IMR-90 (cell line): Measurements from ENCODE around the gene MMRN1. TPM values are rescaled to one million over a fixed set of nuclear protein-coding genes. Genes with fewer than 3 reads are reported as not detected.

Source experiments
- ATAC-seq: fragments of 200-7000 bp; cut with Tn5 transposase; 2 replicates; pipeline ENCODE4 v1.9.1; 2020; ENCODE audit warnings: low read depth, mild to moderate bottlenecking, moderate library complexity
- BruUV-seq: library from RNA; stranded (reverse); fragments of 400-500 nt; replicated peaks from 2 replicates; lab custom pipeline; 2021; lab: Mats Ljungman, UMichigan
- CTCF ChIA-PET: fragments of 300-600 bp; formaldehyde crosslinking; extraction: SDS; loops from one replicate; lab custom pipeline; 2021; ENCODE audit warnings: antibody characterized with exemption; lab: Yijun Ruan, JAX
- POLR2A ChIA-PET: fragments of 300-600 bp; sonication (Branson Sonifier 250); formaldehyde crosslinking; loops from one replicate; lab custom pipeline; 2022; ENCODE audit warnings: antibody characterized with exemption; ENCODE audit not compliant: unreplicated experiment; lab: Charles Lee
- DNase-seq: peaks from one replicate; pipeline ENCODE4 v3.0.0; 2013
- H2AFZ ChIP-seq: replicated peaks from 2 replicates; pipeline ENCODE3; 2013; ENCODE audit warnings: low read length, mild to moderate bottlenecking; ENCODE audit not compliant: poor library complexity
- H2AK5ac ChIP-seq: 2 replicates; pipeline ENCODE4 v1.6.1; 2013; ENCODE audit warnings: low read depth, low read length, inconsistent platforms
- H2AK9ac ChIP-seq: replicated peaks from 2 replicates; pipeline ENCODE3; 2013; ENCODE audit warnings: mild to moderate bottlenecking, low read depth, low read length, moderate library complexity; ENCODE audit not compliant: poor library complexity
- H2BK120ac ChIP-seq: 2 replicates; pipeline ENCODE4 v1.6.1; 2013; ENCODE audit warnings: low read depth, low read length, inconsistent platforms
- H2BK15ac ChIP-seq: 3 replicates; pipeline ENCODE4 v1.6.1; 2013; ENCODE audit warnings: low read depth, low read length, inconsistent platforms
- H2BK20ac ChIP-seq: 2 replicates; pipeline ENCODE4 v1.6.1; 2013; ENCODE audit warnings: low read depth, mild to moderate bottlenecking, inconsistent platforms, low read length, moderate library complexity
- H2BK5ac ChIP-seq: 2 replicates; pipeline ENCODE4 v1.6.1; 2013; ENCODE audit warnings: mild to moderate bottlenecking, low read depth, low read length, inconsistent platforms; ENCODE audit not compliant: poor library complexity, severe bottlenecking
- H3K14ac ChIP-seq: replicated peaks from 2 replicates; pipeline ENCODE4 v1.6.1; 2013; ENCODE audit warnings: low read depth, low read length, inconsistent platforms
- H3K18ac ChIP-seq: 2 replicates; pipeline ENCODE4 v1.6.1; 2013; ENCODE audit warnings: low read depth, low read length, control low read depth
- H3K23ac ChIP-seq: 2 replicates; pipeline ENCODE4 v1.6.1; 2013; ENCODE audit warnings: low read depth, low read length, inconsistent platforms
- H3K27ac ChIP-seq: 2 replicates; pipeline ENCODE4 v1.5.1; 2013; ENCODE audit warnings: mild to moderate bottlenecking, control low read depth, low read length; ENCODE audit not compliant: insufficient read depth
- H3K27me3 ChIP-seq: 2 replicates; pipeline ENCODE4 v1.6.1; 2013; ENCODE audit warnings: low read length; ENCODE audit not compliant: control insufficient read depth, insufficient read depth
- H3K36me3 ChIP-seq: 2 replicates; pipeline ENCODE4 v1.6.1; 2013; ENCODE audit warnings: low read length, mixed read lengths; ENCODE audit not compliant: control insufficient read depth, insufficient read depth
- H3K4ac ChIP-seq: 2 replicates; pipeline ENCODE4 v1.6.1; 2013; ENCODE audit warnings: low read depth, low read length, inconsistent platforms
- H3K4me1 ChIP-seq: 2 replicates; pipeline ENCODE4 v1.6.1; 2013; ENCODE audit warnings: low read length, mixed read lengths; ENCODE audit not compliant: control insufficient read depth, insufficient read depth
- H3K4me2 ChIP-seq: 2 replicates; pipeline ENCODE4 v1.6.1; 2013; ENCODE audit warnings: low read depth, mild to moderate bottlenecking, control low read depth, low read length, moderate library complexity
- H3K4me3 ChIP-seq: 2 replicates; pipeline ENCODE4 v1.5.1; 2013; ENCODE audit warnings: low read depth, mild to moderate bottlenecking, control low read depth, low read length, moderate library complexity; ENCODE audit not compliant: insufficient read depth
- H3K56ac ChIP-seq: 2 replicates; pipeline ENCODE4 v1.6.1; 2013; ENCODE audit warnings: low read length, inconsistent platforms; ENCODE audit not compliant: insufficient read depth; ENCODE audit errors: extremely low read depth
- H3K79me1 ChIP-seq, 2 experiments: 2 replicates each; pipeline ENCODE4 v1.6.1; 2013; ENCODE audit warnings: low read length in 2 of 2, inconsistent platforms in 1 of 2, low read depth in 1 of 2
- H3K9ac ChIP-seq: 2 replicates; pipeline ENCODE4 v1.6.1; 2013; ENCODE audit warnings: low read depth, low read length, control low read depth
- H3K9me1 ChIP-seq: 2 replicates; pipeline ENCODE4 v1.6.1; 2013; ENCODE audit warnings: low read length, inconsistent platforms; ENCODE audit not compliant: insufficient read depth
- H3K9me3 ChIP-seq: 2 replicates; pipeline ENCODE4 v1.6.1; 2013; ENCODE audit warnings: low read length; ENCODE audit not compliant: control insufficient read depth, insufficient read depth
- H4K20me1 ChIP-seq: 2 replicates; pipeline ENCODE4 v1.6.1; 2013; ENCODE audit warnings: low read length, inconsistent platforms; ENCODE audit not compliant: insufficient read depth
- H4K5ac ChIP-seq: 2 replicates; pipeline ENCODE4 v1.6.1; 2013; ENCODE audit warnings: mild to moderate bottlenecking, low read depth, low read length, control low read depth
- H4K8ac ChIP-seq, 2 experiments: 2 replicates each; pipeline ENCODE4 v1.6.1; 2013; ENCODE audit warnings: low read depth in 2 of 2, low read length in 2 of 2, control low read depth in 1 of 2, inconsistent platforms in 1 of 2
- H4K91ac ChIP-seq: 2 replicates; pipeline ENCODE4 v1.6.1; 2013; ENCODE audit warnings: low read depth, low read length, inconsistent platforms; ENCODE audit not compliant: insufficient read depth
- CEBPB ChIP-seq: IDR thresholded peaks from 2 replicates; pipeline ENCODE4 v1.6.1; 2012; ENCODE audit warnings: low read depth, low read length, improper control_type of control experiment
- FOS ChIP-seq: fragments of 150-350 bp; IDR thresholded peaks from 2 replicates; pipeline ENCODE4 v1.6.1; 2016; ENCODE audit warnings: low read depth, low read length
- MAFK ChIP-seq: IDR thresholded peaks from 2 replicates; pipeline ENCODE4 v1.6.1; 2012; ENCODE audit warnings: low read depth, low read length, improper control_type of control experiment
- MXI1 ChIP-seq: IDR thresholded peaks from 2 replicates; pipeline ENCODE4 v1.6.1; 2012; ENCODE audit warnings: low read depth, mild to moderate bottlenecking, low read length, moderate library complexity, borderline replicate concordance
- NFE2L2 ChIP-seq: fragments of 150-350 bp; IDR thresholded peaks from 2 replicates; pipeline ENCODE4 v1.6.1; 2016; ENCODE audit warnings: low read depth, mild to moderate bottlenecking, low read length
- POLR2A ChIP-seq: IDR thresholded peaks from 2 replicates; pipeline ENCODE4 v1.6.1; 2012; ENCODE audit warnings: mild to moderate bottlenecking, low read depth, low read length
- RCOR1 ChIP-seq: IDR thresholded peaks from 2 replicates; pipeline ENCODE4 v1.6.1; 2012; ENCODE audit warnings: mild to moderate bottlenecking, low read length, improper control_type of control experiment; ENCODE audit not compliant: insufficient replicate concordance
- SMC3 ChIP-seq: fragments of 150-350 bp; IDR thresholded peaks from 2 replicates; pipeline ENCODE4 v1.6.1; 2016; ENCODE audit warnings: low read depth, mild to moderate bottlenecking, antibody characterized with exemption, low read length, moderate library complexity
- WGBS, 2 experiments: methylation state at CpG; one replicate each; pipeline versions ENCODE4 v1.1.5 to v1.1.7; 2013; ENCODE audit warnings: missing lambda C conversion rate in 2 of 2; ENCODE audit not compliant: insufficient read length in 1 of 2; ENCODE audit errors: extremely low coverage in 2 of 2; 5-methylcytosine and 5-hydroxymethylcytosine counted together
- dilution Hi-C: fragments of 300-500 bp; cut with HindIII; formaldehyde crosslinking; loops from one replicate; pipeline ENCODE4 v1.14.3; 2018; ENCODE audit warnings: low sequenced_read_pairs; ENCODE audit not compliant: unreplicated experiment
- in situ Hi-C: fragments of 300-500 bp; cut with MboI; formaldehyde crosslinking; loops from 3 replicates; pipeline ENCODE4 v1.14.3; 2019; ENCODE audit warnings: low sequenced_read_pairs, inconsistent platforms, mixed read lengths
- intact Hi-C: fragments of 100-400 bp; cut with micrococcal nuclease; formaldehyde crosslinking; loops from 2 replicates; pipeline ENCODE4 v1.10.0; 2022
- polyA plus RNA-seq, 3 experiments: library from polyadenylated mRNA; depleted of rRNA; stranded (reverse); fragments of >200 nt; gene quantifications; 2 replicates each; pipeline ENCODE4 v1.2.3, GENCODE V29; 2012; ENCODE audit warnings: low replicate concordance in 1 of 3
- total RNA-seq: library from RNA; depleted of rRNA; stranded (reverse); fragments of >200 nt; gene quantifications from 2 replicates; pipeline ENCODE4 v1.2.3, GENCODE V29; 2012
- TF ChIP-seq, protein P1 (sequence below): fragments of 150-350 bp; IDR thresholded peaks from 2 replicates; pipeline ENCODE4 v1.6.1; 2016; ENCODE audit warnings: low read depth, mild to moderate bottlenecking, low read length, moderate library complexity, borderline replicate concordance
- TF ChIP-seq, protein P2 (sequence below): fragments of 150-350 bp; IDR thresholded peaks from 2 replicates; pipeline ENCODE4 v1.6.1; 2017; ENCODE audit warnings: mild to moderate bottlenecking, antibody characterized with exemption, low read length, low read depth

MMRN1 gene
- total and polyA plus RNA-seq, 2 of the 4 experiments (the other 2 are of a cell fraction) = not detected

DNA sequence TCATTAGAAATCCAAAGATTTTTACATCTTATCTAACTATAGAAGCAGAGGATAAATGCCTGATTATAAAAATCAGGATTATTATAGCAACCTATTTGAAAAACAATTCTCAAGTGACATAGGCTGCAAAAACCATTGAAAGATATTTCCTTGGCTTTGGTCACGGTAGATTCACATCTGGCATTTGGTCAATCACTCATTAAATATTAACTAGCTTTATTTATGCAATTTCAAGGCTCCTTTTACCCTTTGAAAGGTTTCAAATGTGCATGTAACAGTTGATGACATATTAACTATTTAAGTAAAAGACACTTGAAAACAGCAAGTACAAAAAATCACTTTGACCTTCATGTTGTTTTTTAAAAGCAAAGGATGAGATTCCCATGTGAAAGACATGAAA lies 98.1 kb downstream of the MMRN1 start:
- Histone ChIP-seq H4K8ac (no peak overlapping the region), H4K91ac (no peak overlapping the region), H2BK5ac (no peak overlapping the region), H3K27me3 (no peaks in the 10 kb centered on the region), H3K23ac (no peak overlapping the region), H4K5ac (no peak overlapping the region), H3K9ac (no peak overlapping the region), H3K4me3 (no peak overlapping the region), H3K4me1 (no peaks in the 10 kb centered on the region), H3K4me2 (no peak overlapping the region), H3K14ac (no peak overlapping the region), H3K4ac (no peak overlapping the region), H3K9me3 (no peaks in the 10 kb centered on the region), H3K36me3 (no peaks in the 10 kb centered on the region), H3K18ac (no peak overlapping the region), H2AK5ac (no peak overlapping the region), H3K56ac (no peak overlapping the region), H3K27ac (no peak overlapping the region), H3K79me1 (no peaks in the 10 kb centered on the region), H2AFZ (no peak overlapping the region), H2AK9ac (no peak overlapping the region), H4K20me1 (no peaks in the 10 kb centered on the region), H3K9me1 (no peaks in the 10 kb centered on the region), H2BK15ac (no peak overlapping the region), H2BK120ac (no peak overlapping the region), H2BK20ac (no peak overlapping the region)
- no peak for TF ChIP-seq FOS
- TF ChIP-seq, protein P1, sequence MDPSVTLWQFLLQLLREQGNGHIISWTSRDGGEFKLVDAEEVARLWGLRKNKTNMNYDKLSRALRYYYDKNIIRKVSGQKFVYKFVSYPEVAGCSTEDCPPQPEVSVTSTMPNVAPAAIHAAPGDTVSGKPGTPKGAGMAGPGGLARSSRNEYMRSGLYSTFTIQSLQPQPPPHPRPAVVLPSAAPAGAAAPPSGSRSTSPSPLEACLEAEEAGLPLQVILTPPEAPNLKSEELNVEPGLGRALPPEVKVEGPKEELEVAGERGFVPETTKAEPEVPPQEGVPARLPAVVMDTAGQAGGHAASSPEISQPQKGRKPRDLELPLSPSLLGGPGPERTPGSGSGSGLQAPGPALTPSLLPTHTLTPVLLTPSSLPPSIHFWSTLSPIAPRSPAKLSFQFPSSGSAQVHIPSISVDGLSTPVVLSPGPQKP = no peak
- no peak for TF ChIP-seq MAFK
- TF ChIP-seq POLR2A = no peak
- no peak for TF ChIP-seq MXI1
- TF ChIP-seq, protein P2, sequence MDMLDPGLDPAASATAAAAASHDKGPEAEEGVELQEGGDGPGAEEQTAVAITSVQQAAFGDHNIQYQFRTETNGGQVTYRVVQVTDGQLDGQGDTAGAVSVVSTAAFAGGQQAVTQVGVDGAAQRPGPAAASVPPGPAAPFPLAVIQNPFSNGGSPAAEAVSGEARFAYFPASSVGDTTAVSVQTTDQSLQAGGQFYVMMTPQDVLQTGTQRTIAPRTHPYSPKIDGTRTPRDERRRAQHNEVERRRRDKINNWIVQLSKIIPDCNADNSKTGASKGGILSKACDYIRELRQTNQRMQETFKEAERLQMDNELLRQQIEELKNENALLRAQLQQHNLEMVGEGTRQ = no peak
- TF ChIP-seq SMC3 = no peak
- TF ChIP-seq CEBPB = no peak
- TF ChIP-seq RCOR1 = no peak
- TF ChIP-seq NFE2L2 = no peak
- DNase-seq (no peak), ATAC-seq (no peak)
- intact Hi-C loops (no loop called here), dilution Hi-C loops (no loop called here), in situ Hi-C loops (no loop called here)
- POLR2A ChIA-PET = no interaction called here
- WGBS, 2 experiments = no CpG with 5 or more reads among the region's 1 CpG
- BruUV-seq = no TSS peak
- CTCF ChIA-PET = no interaction called here
